Neural cell (in vitro differentiated cells): ENCODE results near the gene IDS. TPM values are rescaled to one million over a fixed set of nuclear protein-coding genes. Genes with fewer than 3 reads are reported as not detected.

Source experiments
- H2AFZ ChIP-seq: fragments of 200-600, 300-800 bp; sonication (generic), shearing (Covaris generic); 2 replicates; pipeline ENCODE4 v1.6.0; 2014; ENCODE audit warnings: low read depth, mild to moderate bottlenecking, antibody characterized with exemption, low read length, moderate library complexity
- H3F3A ChIP-seq: fragments of 200-600 bp; shearing (Covaris generic); 2 replicates; pipeline ENCODE4 v1.6.1; 2016; ENCODE audit warnings: mild to moderate bottlenecking, moderate library complexity, mixed read lengths, antibody characterized with exemption, low read length; ENCODE audit not compliant: insufficient read depth, poor library complexity, severe bottlenecking
- H3K27ac ChIP-seq: fragments of 200-600, 300-800 bp; sonication (generic), shearing (Covaris generic); 2 replicates; pipeline ENCODE4 v1.5.1; 2014; ENCODE audit warnings: mild to moderate bottlenecking, low read length, moderate library complexity
- H3K27me3 ChIP-seq: fragments of 300-800, 200-600 bp; sonication (generic), shearing (Covaris generic); 2 replicates; pipeline ENCODE4 v1.6.0; 2014; ENCODE audit warnings: mild to moderate bottlenecking, low read depth, low read length, moderate library complexity; ENCODE audit not compliant: insufficient read depth
- H3K36me3 ChIP-seq: fragments of 300-800, 200-600 bp; sonication (generic), shearing (Covaris generic); 2 replicates; pipeline ENCODE4 v1.5.1; 2014; ENCODE audit warnings: mild to moderate bottlenecking, antibody characterized with exemption, low read length, moderate library complexity; ENCODE audit not compliant: insufficient read depth
- H3K4me2 ChIP-seq: fragments of 300-800, 200-600 bp; sonication (generic), shearing (Covaris generic); 2 replicates; pipeline ENCODE4 v1.6.0; 2014; ENCODE audit warnings: mild to moderate bottlenecking, low read length
- H3K4me3 ChIP-seq: fragments of 300-800, 200-600 bp; sonication (generic), shearing (Covaris generic); 2 replicates; pipeline ENCODE4 v1.5.1; 2014; ENCODE audit warnings: mild to moderate bottlenecking, low read length, moderate library complexity
- H3K79me2 ChIP-seq: fragments of 200-600 bp; shearing (Covaris generic); replicated peaks from 2 replicates; pipeline ENCODE4 v1.6.0; 2014; ENCODE audit warnings: mild to moderate bottlenecking, low read length, moderate library complexity; ENCODE audit not compliant: insufficient read depth
- H3K9ac ChIP-seq: fragments of 300-800, 200-600 bp; sonication (generic), shearing (Covaris generic); 2 replicates; pipeline ENCODE4 v1.6.1; 2016; ENCODE audit warnings: mild to moderate bottlenecking, low read length, mixed read lengths
- H3K9me2 ChIP-seq: fragments of 200-600 bp; shearing (Covaris generic); 2 replicates; pipeline ENCODE4 v1.6.1; 2016; ENCODE audit warnings: mild to moderate bottlenecking, low read length, mixed read lengths; ENCODE audit not compliant: insufficient read depth
- H3K9me3 ChIP-seq: fragments of 200-600, 300-800 bp; sonication (generic), shearing (Covaris generic); 2 replicates; pipeline ENCODE4 v1.6.1; 2016; ENCODE audit warnings: mild to moderate bottlenecking, mixed run types, low read length, moderate library complexity, mixed read lengths
- H4K20me1 ChIP-seq: fragments of 200-600 bp; shearing (Covaris generic); 2 replicates; pipeline ENCODE4 v1.6.1; 2016; ENCODE audit warnings: mild to moderate bottlenecking, mixed run types; ENCODE audit not compliant: insufficient read depth
- EP300 ChIP-seq: fragments of 450-650 bp; conservative IDR thresholded peaks from 2 replicates; pipeline ENCODE4 v1.6.1; 2014; ENCODE audit warnings: antibody characterized with exemption, mild to moderate bottlenecking, moderate library complexity; ENCODE audit not compliant: poor library complexity, severe bottlenecking
- EZH2 ChIP-seq: fragments of 200-600, 300-800 bp; shearing (Covaris generic), sonication (generic); IDR thresholded peaks from 2 replicates; pipeline ENCODE4 v1.6.1; 2014; ENCODE audit warnings: antibody characterized with exemption, low read length, borderline replicate concordance, mild to moderate bottlenecking; ENCODE audit not compliant: insufficient read depth, poor library complexity, severe bottlenecking
- MXI1 ChIP-seq: fragments of 450-650 bp; conservative IDR thresholded peaks from 2 replicates; pipeline ENCODE4 v1.6.1; 2014; ENCODE audit warnings: antibody characterized with exemption, mild to moderate bottlenecking; ENCODE audit not compliant: poor library complexity, severe bottlenecking
- POLR2AphosphoS5 ChIP-seq: IDR thresholded peaks from 2 replicates; pipeline ENCODE4 v1.6.1; 2012
- RAD21 ChIP-seq: fragments of 450-650 bp; conservative IDR thresholded peaks from 2 replicates; pipeline ENCODE4 v1.6.1; 2014; ENCODE audit warnings: antibody characterized with exemption, mild to moderate bottlenecking, moderate library complexity
- SMC3 ChIP-seq: fragments of 450-650 bp; conservative IDR thresholded peaks from 2 replicates; pipeline ENCODE4 v1.6.1; 2014; ENCODE audit warnings: antibody characterized with exemption, mild to moderate bottlenecking, moderate library complexity; ENCODE audit not compliant: poor library complexity
- TAF1 ChIP-seq: IDR thresholded peaks from 2 replicates; pipeline ENCODE4 v1.6.1; 2012; ENCODE audit warnings: low read depth
- polyA plus RNA-seq: library from polyadenylated mRNA; depleted of rRNA; stranded (reverse); fragments of >200 nt; gene quantifications from 2 replicates; pipeline ENCODE4 v1.2.3, GENCODE V29; 2014
- TF ChIP-seq, protein P1 (sequence below): fragments of 450-650 bp; IDR thresholded peaks from 2 replicates; pipeline ENCODE4 v1.5.1; 2014; ENCODE audit warnings: antibody characterized with exemption, mild to moderate bottlenecking, moderate library complexity; ENCODE audit not compliant: poor library complexity, severe bottlenecking
- TF ChIP-seq, protein P2 (sequence below): IDR thresholded peaks from 2 replicates; pipeline ENCODE4 v1.6.1; 2012; ENCODE audit warnings: borderline replicate concordance

IDS gene
- polyA plus RNA-seq, 1 donor from 2014 or later: 52.0 TPM

DNA sequence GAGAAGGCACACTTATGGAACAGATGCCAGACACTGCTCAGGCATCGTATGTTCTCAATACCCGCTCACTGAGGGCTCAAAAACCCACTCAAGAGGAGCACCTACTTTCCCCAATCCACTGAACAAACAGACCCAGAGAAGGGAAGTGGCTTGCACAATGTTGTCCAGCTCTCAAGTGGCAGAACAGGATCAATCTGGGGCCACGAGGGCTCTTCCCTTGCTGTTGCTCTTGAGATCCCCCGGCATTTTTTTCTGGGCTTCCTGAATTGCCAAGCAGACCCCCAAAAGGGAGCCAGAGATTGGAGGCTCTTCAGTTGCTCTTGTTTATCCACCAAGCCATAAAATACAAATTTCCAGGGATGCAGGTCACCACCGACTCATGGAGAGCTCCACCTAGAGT lies 35.7 kb downstream of the IDS start:
- no peaks in the 10 kb centered on the region for H3F3A ChIP-seq
- no peaks in the 10 kb centered on the region for H3K27me3 ChIP-seq
- no peak for TF ChIP-seq EZH2
- no peak for TF ChIP-seq POLR2AphosphoS5
- no peak for TF ChIP-seq SMC3
- TF ChIP-seq TAF1: no peak
- no peak overlapping the region for H2AFZ ChIP-seq
- no peak overlapping the region for H3K4me3 ChIP-seq
- H3K4me2 ChIP-seq: no peak overlapping the region
- no peaks in the 10 kb centered on the region for H3K36me3 ChIP-seq
- no peaks in the 10 kb centered on the region for H3K9me2 ChIP-seq
- no peak overlapping the region for H3K9ac ChIP-seq
- H3K9me3 ChIP-seq: no peaks in the 10 kb centered on the region
- no peaks in the 10 kb centered on the region for H4K20me1 ChIP-seq
- no peaks in the 10 kb centered on the region for H3K79me2 ChIP-seq
- H3K27ac ChIP-seq: no peak overlapping the region

DNA sequence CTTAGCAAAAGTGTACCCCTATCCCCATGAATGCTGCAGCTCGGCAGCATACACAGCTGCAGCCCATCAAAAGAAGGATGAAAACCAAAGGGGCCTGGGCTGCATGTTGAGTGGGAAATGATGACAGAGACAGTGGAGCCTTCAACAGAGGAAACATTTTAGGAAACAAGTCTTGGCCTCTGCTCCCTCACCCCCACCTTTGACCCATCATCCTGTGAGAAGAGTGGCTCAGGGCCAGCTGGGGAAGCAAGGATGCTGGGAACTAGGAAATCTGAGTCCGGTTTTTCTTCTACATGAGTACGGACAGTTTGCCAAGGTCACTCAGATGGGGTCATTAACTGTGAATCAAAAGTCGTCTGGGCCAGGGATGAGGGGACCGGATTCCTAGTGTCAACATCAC lies 37.2 kb downstream of the IDS start:
- TF ChIP-seq TAF1: no peak
- TF ChIP-seq, protein P1, sequence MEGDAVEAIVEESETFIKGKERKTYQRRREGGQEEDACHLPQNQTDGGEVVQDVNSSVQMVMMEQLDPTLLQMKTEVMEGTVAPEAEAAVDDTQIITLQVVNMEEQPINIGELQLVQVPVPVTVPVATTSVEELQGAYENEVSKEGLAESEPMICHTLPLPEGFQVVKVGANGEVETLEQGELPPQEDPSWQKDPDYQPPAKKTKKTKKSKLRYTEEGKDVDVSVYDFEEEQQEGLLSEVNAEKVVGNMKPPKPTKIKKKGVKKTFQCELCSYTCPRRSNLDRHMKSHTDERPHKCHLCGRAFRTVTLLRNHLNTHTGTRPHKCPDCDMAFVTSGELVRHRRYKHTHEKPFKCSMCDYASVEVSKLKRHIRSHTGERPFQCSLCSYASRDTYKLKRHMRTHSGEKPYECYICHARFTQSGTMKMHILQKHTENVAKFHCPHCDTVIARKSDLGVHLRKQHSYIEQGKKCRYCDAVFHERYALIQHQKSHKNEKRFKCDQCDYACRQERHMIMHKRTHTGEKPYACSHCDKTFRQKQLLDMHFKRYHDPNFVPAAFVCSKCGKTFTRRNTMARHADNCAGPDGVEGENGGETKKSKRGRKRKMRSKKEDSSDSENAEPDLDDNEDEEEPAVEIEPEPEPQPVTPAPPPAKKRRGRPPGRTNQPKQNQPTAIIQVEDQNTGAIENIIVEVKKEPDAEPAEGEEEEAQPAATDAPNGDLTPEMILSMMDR: no peak
- TF ChIP-seq, protein P2, sequence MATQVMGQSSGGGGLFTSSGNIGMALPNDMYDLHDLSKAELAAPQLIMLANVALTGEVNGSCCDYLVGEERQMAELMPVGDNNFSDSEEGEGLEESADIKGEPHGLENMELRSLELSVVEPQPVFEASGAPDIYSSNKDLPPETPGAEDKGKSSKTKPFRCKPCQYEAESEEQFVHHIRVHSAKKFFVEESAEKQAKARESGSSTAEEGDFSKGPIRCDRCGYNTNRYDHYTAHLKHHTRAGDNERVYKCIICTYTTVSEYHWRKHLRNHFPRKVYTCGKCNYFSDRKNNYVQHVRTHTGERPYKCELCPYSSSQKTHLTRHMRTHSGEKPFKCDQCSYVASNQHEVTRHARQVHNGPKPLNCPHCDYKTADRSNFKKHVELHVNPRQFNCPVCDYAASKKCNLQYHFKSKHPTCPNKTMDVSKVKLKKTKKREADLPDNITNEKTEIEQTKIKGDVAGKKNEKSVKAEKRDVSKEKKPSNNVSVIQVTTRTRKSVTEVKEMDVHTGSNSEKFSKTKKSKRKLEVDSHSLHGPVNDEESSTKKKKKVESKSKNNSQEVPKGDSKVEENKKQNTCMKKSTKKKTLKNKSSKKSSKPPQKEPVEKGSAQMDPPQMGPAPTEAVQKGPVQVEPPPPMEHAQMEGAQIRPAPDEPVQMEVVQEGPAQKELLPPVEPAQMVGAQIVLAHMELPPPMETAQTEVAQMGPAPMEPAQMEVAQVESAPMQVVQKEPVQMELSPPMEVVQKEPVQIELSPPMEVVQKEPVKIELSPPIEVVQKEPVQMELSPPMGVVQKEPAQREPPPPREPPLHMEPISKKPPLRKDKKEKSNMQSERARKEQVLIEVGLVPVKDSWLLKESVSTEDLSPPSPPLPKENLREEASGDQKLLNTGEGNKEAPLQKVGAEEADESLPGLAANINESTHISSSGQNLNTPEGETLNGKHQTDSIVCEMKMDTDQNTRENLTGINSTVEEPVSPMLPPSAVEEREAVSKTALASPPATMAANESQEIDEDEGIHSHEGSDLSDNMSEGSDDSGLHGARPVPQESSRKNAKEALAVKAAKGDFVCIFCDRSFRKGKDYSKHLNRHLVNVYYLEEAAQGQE: no peak
- TF ChIP-seq MXI1: no peak
- no peak for TF ChIP-seq EZH2
- no peak for TF ChIP-seq RAD21
- no peak for TF ChIP-seq SMC3
- no peak for TF ChIP-seq POLR2AphosphoS5
- TF ChIP-seq EP300: no peak
- Histone ChIP-seq H3K9me3 (no peaks in the 10 kb centered on the region), H3K9me2 (no peaks in the 10 kb centered on the region), H3K27ac (no peak overlapping the region), H3K27me3 (no peaks in the 10 kb centered on the region), H3K36me3 (no peaks in the 10 kb centered on the region), H3K4me2 (no peak overlapping the region), H3F3A (no peaks in the 10 kb centered on the region), H2AFZ (no peak overlapping the region), H3K9ac (no peak overlapping the region), H3K4me3 (no peak overlapping the region), H3K79me2 (no peaks in the 10 kb centered on the region), H4K20me1 (no peaks in the 10 kb centered on the region)

DNA sequence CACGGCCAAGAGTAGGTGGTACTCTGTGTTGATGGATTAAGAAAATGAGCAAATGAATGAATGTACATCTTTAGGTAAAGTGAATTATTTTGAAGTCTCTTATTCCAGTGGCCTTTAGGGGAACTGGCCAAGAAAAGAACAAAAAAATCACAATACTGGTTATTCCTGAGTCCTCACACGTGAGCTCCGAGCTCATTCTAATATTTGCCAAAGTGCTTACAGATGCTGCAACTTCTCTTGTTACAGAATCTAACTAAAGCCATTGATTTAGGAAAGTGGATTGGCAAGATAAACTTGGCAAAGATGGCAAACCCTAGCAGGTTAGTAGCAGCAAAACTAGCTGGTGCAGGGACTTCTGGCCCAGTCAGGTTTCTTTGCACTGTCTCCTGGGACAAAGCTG lies 37.6 kb downstream of the IDS start:
- H3K9me2 ChIP-seq: no peaks in the 10 kb centered on the region
- H3K36me3 ChIP-seq: no peaks in the 10 kb centered on the region
- H3F3A ChIP-seq: no peaks in the 10 kb centered on the region
- no peak overlapping the region for H3K4me2 ChIP-seq
- H3K27me3 ChIP-seq: no peaks in the 10 kb centered on the region
- H3K9ac ChIP-seq: no peak overlapping the region
- no peaks in the 10 kb centered on the region for H4K20me1 ChIP-seq
- TF ChIP-seq MXI1 (no peak), RAD21 (no peak), POLR2AphosphoS5 (no peak), TAF1 (no peak), EZH2 (no peak)
- TF ChIP-seq, protein P1: no peak
- H3K27ac ChIP-seq: no peak overlapping the region
- H3K4me3 ChIP-seq: no peak overlapping the region
- H2AFZ ChIP-seq: no peak overlapping the region
- no peaks in the 10 kb centered on the region for H3K9me3 ChIP-seq
- H3K79me2 ChIP-seq: no peaks in the 10 kb centered on the region
